GM21723 (cell line): ENCODE results near the gene SCIMP.
A peak's percentile ranks its signal among the peaks of the same experiment; 100 is the strongest.
"Not testable (repeated sequence)": the region's sequence is repeated elsewhere in the genome, so short reads cannot be mapped to it uniquely, and the experiment has no call there.

Experiments
- ATAC-seq: cut with Tn5 transposase; IDR thresholded peaks from one replicate; pipeline ENCODE4 v1.9.1; 2021; ENCODE audit warnings: mild to moderate bottlenecking, moderate library complexity; ENCODE audit not compliant: unreplicated experiment

SCIMP gene

GRCh38 chr17:5234645-5235576 is at the start of gene SCIMP:
SCIMP (minus strand) TSS chr17:5234860; CDS start chr17:5234755, 105 bp downstream.
- peak; percentile 62 for ATAC-seq

DNA sequence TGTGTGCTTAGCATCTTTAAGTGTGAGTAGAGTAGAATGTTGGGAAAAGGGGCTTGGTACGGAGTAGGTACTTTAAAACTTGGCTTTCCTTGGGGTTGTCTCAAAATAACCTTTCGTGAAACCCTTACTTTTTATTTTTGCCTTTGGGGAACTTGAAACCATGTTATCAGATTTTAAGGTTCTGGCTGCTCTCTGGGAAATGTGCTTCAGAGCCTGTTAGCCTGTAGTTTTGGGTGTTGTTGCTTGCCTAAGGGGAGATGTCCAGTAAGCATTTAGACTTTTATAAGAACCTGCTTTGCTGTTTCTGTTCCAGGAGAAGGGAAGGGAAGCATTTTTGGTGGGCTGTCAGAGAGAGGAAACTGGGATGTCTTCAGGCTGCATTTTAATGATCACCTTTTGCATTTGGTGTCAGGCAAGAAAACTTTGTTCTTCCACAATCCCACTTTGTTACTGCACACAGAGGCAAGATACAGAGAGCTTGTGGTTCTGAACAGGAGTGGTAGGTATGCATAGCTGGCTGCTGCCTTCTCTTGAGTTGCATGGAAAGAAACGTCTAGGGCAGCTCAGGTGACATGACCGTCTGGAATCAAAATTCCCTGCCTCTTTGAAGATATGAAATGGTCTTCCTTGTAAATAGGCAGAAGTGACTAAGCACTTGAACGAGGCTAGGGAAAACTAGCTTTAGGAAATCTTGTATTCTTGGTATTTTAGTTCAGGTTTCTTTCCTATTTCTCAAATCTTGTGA is 49.1 kb upstream of the SCIMP start:
- ATAC-seq = no peak

DNA sequence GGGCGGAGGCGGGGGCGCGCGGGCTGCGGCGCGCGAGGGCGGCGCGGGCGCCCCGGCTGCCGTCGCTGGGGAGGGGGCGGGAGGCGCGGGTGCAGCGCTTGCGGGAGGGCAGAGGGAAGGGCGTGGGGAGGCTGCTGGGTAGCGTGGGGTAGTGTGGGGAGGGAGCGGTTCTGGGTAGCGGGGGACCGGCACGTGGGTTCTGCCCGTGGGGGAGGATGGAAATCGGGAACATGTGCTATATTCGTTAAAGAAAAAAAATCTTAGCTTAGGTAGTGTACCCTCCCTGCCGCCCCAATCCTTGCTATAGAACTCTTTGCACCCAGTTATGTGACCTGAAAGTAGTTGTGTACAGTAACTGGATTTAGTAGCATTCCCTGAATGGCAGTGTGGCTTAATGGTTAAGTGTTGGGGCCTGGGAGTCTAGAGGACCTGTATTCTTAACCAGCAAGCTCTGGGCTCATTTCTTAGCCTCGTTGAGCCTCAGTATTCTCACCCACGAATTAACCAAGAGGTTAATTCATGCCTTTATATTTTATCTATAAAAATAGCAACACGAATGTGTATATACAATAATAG is 48.1 kb upstream of the SCIMP start:
- ATAC-seq = peak; percentile 35

GRCh38 chr17:5281814-5282641 is 47.4 kb upstream of the SCIMP start, which contains the start of gene RABEP1:
RABEP1 (plus strand) TSS chr17:5282284; CDS start chr17:5282487, 203 bp downstream.
- peak; percentile 56 for ATAC-seq

DNA sequence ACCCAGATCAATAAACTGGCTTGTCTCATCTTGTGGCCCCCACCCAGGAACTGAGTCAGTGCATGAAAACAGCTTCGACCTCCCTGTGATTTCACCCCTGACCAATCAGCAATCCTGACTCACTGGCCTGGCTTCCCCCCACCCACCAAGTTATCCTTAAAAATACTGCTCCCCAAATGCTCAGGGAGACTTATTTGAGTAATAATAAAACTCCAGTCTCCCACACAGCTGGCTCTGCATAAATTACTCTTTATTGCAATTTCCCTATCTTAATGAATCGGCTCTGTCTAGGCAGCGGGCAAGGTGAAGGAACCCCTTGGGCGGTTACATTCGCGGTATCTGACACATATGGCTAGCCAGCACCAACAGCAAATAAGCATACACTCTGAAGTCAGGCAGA is 37.7 kb upstream of the SCIMP start:
- no peak for ATAC-seq

DNA sequence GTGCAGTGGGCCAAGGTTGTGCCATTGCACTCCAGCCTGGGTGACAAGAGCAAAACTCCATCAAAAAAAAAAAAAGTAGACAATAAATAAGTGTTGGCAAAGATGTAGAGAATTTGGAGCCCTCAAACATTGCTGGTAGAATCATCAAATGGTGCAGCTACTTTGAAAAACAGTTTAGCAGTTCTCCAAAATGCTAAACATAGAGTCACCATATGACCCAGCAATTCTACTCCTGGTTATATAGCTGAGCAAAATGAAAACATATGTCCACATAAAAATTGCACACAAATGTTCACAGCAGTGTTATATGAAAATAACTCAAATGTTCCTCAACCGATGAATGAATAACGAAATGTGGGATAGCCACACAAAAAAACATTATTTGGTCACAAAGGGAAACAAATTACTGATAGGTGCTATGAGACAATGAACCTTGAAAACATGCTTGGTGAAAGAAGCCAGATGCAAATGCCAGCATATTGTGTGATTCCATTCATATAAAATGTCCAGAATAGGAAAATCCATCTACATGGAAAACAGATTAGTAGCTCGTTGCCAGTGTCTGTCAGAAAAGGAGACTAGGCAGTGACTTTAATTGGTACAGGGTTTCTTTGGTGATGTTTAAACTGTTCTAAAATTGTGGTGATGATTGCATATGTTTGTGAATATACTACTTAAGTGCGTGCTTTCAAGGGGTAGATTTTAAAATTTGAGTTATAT is 34.7 kb upstream of the SCIMP start:
- no peak for ATAC-seq

DNA sequence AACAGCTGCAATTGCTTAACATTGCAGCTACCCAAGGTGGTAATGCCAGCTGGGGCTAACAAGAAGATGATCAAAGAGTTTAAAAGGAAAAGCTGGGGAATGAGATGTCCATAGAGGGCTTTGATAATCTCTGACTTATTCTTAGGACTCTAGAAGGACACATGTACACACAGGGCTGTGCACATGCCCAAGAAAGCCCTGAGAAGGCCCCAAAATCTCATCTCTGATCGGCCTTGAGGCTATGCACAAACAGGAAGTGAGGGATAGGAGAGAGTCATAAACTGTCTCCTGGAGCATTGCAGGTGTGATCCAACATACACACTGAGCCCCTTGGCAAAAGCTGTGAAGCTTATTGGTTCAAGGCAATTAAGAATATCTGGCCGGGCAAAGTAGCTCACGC is 30.2 kb upstream of the SCIMP start:
- no peak for ATAC-seq

GRCh38 chr17:5263441-5263840 is 28.8 kb upstream of the SCIMP start:
- no peak for ATAC-seq

DNA sequence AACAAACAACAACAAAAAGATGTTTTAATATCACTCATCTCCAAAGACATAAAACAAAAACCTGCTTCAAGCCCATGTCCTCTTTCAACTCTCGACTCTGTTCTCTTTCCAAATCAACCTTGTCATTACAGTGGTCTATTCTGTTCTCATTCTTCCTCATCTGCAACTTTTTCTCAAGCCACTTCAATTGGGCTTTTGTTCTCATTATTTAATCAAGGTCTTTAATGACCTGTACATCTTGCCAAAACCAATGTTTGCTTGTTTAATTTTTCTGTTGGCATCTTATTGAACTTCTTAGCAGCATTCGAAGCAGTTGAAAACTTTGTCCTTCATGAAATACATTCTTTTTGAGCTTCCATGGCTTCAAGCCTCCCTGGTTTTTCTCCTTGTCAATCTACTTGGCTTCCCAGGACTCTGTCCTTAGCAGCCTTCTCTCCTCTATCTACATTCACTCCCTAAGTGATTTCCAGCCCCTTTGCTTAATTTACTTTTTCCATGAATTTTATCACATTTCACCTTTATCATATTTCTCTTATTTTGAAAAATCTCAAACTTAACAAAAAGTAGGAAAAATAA is 27.8 kb upstream of the SCIMP start:
- ATAC-seq = no peak

GRCh38 chr17:5260542-5260941 is 25.9 kb upstream of the SCIMP start:
- no peak for ATAC-seq

- ATAC-seq = no peak
Observed at GRCh38 chr17:5257124-5257523, 22.5 kb upstream of the SCIMP start.

DNA sequence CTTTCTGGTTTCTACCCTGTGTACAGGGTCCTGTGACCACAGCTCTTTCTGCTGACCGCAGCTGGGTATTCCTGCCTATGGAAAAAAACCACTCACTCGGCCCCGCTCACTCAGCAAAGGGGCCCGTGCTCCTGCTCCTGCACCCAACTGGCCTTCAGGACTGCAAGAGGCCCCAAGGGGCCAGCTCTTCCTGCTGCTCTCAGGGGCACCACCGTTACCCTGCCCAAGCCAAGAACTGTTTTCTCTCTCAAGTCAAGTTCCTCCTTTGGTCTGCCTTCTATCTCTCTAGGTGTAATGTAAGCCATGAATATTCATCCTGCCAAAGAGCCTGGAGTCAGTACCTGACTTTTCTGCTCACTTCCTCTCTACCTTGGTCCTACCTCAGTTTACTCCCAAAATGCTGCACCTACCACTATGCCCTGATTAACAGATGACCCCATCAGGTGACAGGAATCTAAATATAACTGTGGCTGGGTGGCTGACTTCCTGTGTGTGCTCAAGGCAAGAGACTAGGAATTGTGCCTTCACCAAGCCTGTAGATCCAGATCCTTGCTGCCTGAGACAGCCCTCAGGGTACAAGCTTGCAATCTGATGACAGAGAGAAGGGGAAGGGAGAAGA is 20.4 kb upstream of the SCIMP start:
- ATAC-seq = no peak

GRCh38 chr17:5254414-5254813 is 19.8 kb upstream of the SCIMP start:
- no peak for ATAC-seq

- ATAC-seq = no peak
Observed at GRCh38 chr17:5249615-5250014, 15.0 kb upstream of the SCIMP start.

- no peak for ATAC-seq
Observed at GRCh38 chr17:5248821-5249479, 14.3 kb upstream of the SCIMP start.

DNA sequence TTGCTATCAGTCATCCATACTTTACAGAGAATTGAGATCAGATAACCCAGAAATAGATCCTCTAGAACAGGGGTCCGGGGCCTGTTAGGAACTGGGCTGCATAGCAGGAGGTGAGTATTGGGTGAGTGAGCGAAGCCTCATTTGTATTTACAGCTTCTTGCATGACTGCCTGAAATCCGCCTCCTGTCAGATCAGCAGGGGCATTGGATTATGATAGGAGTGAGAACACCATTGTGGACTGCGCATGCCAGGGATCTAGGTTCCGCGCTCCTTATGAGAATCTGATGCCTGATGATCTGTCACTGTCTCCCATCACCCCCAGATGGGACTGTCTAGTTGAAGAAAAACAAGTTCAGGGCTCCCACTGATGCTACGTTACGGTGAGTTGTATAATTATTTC is 13.0 kb upstream of the SCIMP start:
- ATAC-seq = no peak

- peak; percentile 54 for ATAC-seq
Observed at GRCh38 chr17:5241861-5242671, 7.4 kb upstream of the SCIMP start.

DNA sequence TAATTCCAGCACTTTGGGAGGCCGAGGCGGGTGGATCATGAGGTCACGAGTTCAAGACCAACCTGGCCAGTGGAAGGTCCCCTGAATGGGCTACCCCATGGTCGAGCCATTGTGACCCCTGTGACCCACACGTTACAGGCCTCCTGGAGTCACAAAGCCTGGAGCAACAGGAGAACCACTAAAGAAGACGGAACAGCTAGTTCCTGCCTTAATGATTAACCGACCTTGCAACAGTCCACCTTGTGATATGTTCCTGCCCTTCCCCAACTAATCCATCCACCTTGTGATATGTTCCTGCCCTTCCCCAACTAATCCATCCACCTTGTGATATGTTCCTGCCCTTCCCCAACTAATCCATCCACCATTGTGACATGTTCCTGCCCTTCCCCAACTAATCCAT is 5.1 kb upstream of the SCIMP start:
- ATAC-seq = not testable (repeated sequence)
